Retinal pigment epithelial cell (primary cell): ENCODE data around the gene LGALS9.

Experiments
- DNase-seq: peaks from one replicate; pipeline ENCODE4 v3.0.0-alpha.2; 2010; ENCODE audit warnings: low read depth
- H3K4me3 ChIP-seq: 2 replicates; pipeline ENCODE4 v1.5.1; 2011; ENCODE audit warnings: mild to moderate bottlenecking, low read length, control low read depth, moderate library complexity
- CTCF ChIP-seq: conservative IDR thresholded peaks from 2 replicates; pipeline ENCODE4 v1.5.1; 2011; ENCODE audit warnings: low read depth, low read length, control low read depth, inconsistent platforms

LGALS9 gene

GRCh38 chr17:27591986-27592385 is 39.0 kb upstream of the LGALS9 start:
- no peak overlapping the region for H3K4me3 ChIP-seq
- TF ChIP-seq CTCF: no peak
- no peak for DNase-seq

- H3K4me3 ChIP-seq: no peak overlapping the region
- DNase-seq: no peak
- TF ChIP-seq CTCF: peak; percentile 2
These were observed 37.6 kb upstream of the LGALS9 start for GRCh38 chr17:27593232-27593856.

GRCh38 chr17:27593857-27594255 is 37.1 kb upstream of the LGALS9 start:
- DNase-seq: no peak
- H3K4me3 ChIP-seq: no peak overlapping the region
- TF ChIP-seq CTCF: no peak

- H3K4me3 ChIP-seq: no peak overlapping the region
- no peak for DNase-seq
- no peak for TF ChIP-seq CTCF
These were observed 35.8 kb upstream of the LGALS9 start for GRCh38 chr17:27595208-27595607.

- DNase-seq: no peak
- no peak for TF ChIP-seq CTCF
- H3K4me3 ChIP-seq: no peak overlapping the region
These were observed 34.9 kb upstream of the LGALS9 start for GRCh38 chr17:27596096-27596495.

GRCh38 chr17:27596566-27597187 is 34.3 kb upstream of the LGALS9 start:
- DNase-seq: no peak
- no peak for TF ChIP-seq CTCF
- no peak overlapping the region for H3K4me3 ChIP-seq

- no peak for DNase-seq
- no peak overlapping the region for H3K4me3 ChIP-seq
- no peak for TF ChIP-seq CTCF
These were observed 33.8 kb upstream of the LGALS9 start for GRCh38 chr17:27597188-27597580.
